Upper lobe of left lung (tissue), 4 donors: Measurements from ENCODE around the gene XPNPEP2.

Experiments
- POLR2A ChIP-seq, 4 donors: fragments of 450-650 bp; IDR thresholded peaks; one replicate each; pipeline ENCODE4 v1.5.1; 2016 to 2017; ENCODE audit warnings: antibody characterized with exemption in 4 of 4, mild to moderate bottlenecking in 2 of 4
- TF ChIP-seq, protein P1 (sequence below), 6 experiments: fragments of 450-650 bp in 4 of 6; fragments of 200-600 bp in 2 of 6; sonication (generic) in 2 of 6; IDR thresholded peaks; one replicate each; pipeline ENCODE4 v1.5.1; 2016 to 2019; ENCODE audit warnings: antibody characterized with exemption in 6 of 6

DNA sequence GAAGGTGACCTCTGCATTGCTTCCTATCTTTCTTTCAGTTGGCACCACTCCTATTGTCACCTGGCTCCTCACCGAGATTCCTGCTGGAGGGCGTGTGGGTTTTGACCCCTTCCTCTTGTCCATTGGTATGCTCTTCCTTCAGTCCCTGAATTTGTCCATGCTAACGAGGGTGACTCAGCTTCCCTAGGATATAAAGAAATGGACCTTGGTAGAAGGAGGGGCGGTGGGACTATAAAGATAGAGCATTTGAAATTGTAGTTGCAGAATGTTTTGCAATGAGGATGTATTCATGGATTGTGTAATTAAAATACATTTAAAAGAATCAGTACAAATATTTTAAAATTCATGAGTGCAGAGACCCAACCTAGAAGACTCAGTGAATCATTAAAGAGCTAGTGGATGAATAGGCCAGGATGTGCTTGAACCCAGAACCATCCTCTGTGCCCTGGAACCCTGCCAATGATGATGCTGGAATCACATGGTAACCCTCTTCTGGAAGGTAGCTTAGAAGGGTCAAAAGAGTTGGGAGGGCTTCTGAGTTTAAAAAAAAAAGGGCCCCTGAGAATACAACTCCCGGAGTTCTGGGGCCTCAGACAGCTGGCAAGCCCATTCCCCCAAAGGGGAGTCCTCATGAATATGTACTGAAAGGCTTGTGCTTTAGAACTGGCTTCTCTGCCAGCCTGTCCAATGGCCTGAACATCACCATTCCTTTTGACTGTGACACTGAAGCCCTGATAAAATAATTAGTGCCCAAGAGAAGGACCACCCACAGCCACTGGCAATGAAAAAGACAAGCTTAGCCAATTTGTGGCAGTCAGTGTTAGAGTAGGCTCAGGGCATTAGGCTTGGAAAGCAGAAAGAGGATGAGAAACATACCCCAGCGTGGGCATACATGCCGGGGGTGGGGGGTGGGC is 8.0 kb downstream of the XPNPEP2 start:
- TF ChIP-seq POLR2A (IDR thresholded peaks at IDR 0.05), result no peak
- TF ChIP-seq, protein P1, sequence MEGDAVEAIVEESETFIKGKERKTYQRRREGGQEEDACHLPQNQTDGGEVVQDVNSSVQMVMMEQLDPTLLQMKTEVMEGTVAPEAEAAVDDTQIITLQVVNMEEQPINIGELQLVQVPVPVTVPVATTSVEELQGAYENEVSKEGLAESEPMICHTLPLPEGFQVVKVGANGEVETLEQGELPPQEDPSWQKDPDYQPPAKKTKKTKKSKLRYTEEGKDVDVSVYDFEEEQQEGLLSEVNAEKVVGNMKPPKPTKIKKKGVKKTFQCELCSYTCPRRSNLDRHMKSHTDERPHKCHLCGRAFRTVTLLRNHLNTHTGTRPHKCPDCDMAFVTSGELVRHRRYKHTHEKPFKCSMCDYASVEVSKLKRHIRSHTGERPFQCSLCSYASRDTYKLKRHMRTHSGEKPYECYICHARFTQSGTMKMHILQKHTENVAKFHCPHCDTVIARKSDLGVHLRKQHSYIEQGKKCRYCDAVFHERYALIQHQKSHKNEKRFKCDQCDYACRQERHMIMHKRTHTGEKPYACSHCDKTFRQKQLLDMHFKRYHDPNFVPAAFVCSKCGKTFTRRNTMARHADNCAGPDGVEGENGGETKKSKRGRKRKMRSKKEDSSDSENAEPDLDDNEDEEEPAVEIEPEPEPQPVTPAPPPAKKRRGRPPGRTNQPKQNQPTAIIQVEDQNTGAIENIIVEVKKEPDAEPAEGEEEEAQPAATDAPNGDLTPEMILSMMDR (IDR thresholded peaks at IDR 0.05), result no peak
